M059J (cell line): ENCODE measurements around the gene CEP20. TPM values are rescaled to one million over a fixed set of nuclear protein-coding genes. Genes with fewer than 3 reads are reported as not detected.
"Not testable (repeated sequence)": the region's sequence is repeated elsewhere in the genome, so short reads cannot be mapped to it uniquely, and the experiment has no call there.

Experiments used
- DNase-seq: peaks from one replicate; pipeline ENCODE4 v3.0.0-alpha.2; 2012; ENCODE audit warnings: low read depth
- total RNA-seq: library from RNA; depleted of rRNA; stranded (reverse); fragments of >200 nt; shearing (Covaris generic); gene quantifications from 2 replicates; pipeline ENCODE4 v1.2.3, GENCODE V29; 2014

Gene CEP20
- total RNA-seq, 1 experiment from 2014 or later, result 116 TPM

- no peak for DNase-seq
Measured at GRCh38 chr16:15858921-15859668, 29.3 kb downstream of the CEP20 start.

GRCh38 chr16:15857724-15858560 is 30.5 kb downstream of the CEP20 start:
- peak; percentile 29 for DNase-seq

DNA sequence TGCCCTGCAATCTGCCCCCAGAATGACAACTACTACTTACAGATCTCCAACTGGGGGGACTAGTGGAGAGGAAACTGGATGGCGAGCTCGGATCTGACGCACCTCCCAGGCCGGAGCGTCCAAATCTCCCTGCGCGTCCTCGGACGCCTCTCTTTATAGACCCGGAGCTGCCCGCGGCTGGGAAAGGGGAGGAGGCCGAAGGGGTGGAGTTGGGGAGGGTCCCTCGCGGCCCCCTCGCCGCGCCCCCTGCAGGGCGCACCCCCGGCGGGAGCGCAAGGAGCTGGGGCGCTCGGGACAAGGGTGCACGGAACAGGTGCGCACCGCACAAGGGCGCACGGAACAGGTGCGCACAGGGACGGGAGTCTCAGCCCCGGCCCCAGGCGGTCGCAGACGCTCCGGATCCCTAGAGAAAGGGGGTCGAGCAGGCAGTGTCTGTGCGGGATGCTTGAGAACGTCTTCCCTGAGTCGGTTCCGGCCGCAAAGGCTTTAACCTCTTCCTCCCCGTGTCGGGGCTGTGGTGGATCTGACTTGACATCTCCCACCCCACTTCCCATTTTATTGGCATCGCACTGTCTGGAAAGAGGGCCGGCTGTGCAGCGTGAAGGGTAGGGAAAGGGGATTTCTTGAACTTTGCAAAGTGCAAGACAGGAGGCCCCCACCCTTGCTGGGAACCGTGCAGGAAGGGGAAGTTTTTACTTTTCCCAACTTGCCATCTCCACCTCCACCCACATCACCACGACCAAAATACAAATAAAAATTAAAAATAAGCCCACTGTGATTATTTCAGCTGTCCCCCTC is 31.3 kb downstream of the CEP20 start, which contains the start of gene MYH11:
MYH11 (minus strand) TSS at position 128 of the 798 bp plus-strand sequence. CDS start 18,776 bp downstream, outside the sequence.
- DNase-seq, result no peak

- no peak for DNase-seq
Measured at GRCh38 chr16:15856182-15856581, 32.2 kb downstream of the CEP20 start.

- no peak for DNase-seq
Measured at GRCh38 chr16:15855704-15856003, 32.7 kb downstream of the CEP20 start.

GRCh38 chr16:15854906-15855703 is 33.3 kb downstream of the CEP20 start:
- no peak for DNase-seq

GRCh38 chr16:15854061-15854460 is 34.3 kb downstream of the CEP20 start:
- DNase-seq, result no peak

DNA sequence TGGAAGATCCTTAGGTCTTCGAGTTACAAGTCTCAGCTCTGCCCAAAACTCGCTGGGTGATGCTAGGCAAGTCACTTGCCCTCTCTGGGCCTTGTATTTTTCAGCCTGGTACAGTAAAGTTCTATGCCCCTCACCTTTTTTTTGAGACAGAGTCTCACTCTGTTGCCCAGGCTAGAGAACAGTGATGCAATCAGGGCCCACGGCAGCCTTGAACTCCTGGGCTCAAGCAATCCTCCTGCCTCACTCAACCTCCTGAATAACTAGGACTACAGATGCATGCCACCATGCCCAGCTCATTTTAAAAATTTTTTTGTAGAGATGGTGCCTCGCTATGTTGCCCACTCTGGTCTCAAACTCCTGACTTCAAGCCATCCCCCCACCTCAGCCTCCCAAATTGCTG is 35.4 kb downstream of the CEP20 start:
- DNase-seq, result no peak

GRCh38 chr16:15850555-15850954 is 37.8 kb downstream of the CEP20 start:
- DNase-seq, result not testable (repeated sequence)

DNA sequence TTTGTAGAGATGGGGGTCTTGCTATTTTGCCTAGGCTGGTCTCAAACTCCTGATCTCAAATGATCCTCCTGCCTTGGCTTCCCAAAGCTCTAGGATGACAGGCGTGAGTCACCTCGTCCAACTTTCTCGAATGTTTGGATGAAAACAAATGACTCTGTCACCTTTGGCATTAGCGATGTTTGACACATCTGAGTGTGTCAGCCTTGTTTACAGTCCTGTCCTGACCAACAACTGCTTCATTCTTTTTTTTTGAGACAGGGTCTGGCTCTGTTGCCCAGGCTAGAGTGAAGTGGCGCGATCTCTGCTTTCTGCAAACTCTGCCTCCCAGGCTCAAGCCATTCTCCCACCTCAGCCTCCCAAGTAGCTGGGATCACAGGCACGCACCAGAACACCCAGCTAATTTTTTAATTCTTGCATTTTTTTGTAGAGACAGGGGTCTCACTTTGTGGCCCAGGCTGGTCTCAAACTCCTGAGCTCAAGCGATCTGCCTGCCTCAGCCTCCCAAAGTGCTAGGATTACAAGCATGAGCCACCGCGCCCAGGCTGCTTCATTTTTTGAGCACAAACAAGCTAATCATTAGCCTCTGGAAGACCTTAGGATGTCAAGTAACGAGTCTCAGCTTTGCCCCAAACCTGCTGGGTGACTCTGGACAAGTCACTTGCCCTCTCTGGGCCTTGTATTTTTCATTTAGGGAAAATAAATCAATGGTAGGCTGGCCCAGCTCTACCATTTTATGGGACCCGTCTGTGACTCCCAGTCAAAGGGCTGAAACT is 39.0 kb downstream of the CEP20 start:
- DNase-seq, result peak; percentile 61

DNA sequence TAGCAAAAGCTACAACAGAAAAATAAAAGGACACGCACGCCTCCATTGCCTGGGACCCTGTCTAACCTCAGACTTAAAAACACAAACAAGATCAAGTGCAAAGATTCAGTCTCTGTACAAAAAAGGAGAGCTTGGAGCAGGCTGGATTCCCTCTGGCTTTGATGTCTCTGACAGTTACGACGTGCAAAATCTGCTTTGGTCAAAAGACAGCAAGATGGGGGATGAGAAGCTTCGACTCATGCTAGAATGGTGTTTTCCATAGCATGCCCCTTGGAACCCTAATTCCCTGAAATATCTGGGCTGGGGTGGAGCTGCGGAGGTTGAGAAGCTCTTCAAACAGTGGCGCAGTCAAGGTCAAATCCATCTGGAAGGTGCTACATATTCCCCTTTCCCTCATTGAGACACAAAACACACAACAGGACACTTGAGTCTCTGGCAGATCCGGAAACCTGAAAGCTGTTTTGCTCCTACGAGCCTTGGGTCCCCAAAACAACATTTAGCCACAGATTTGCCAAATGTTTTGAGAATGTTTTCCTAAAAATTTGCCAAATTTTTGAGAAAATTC is 40.7 kb downstream of the CEP20 start:
- no peak for DNase-seq

DNA sequence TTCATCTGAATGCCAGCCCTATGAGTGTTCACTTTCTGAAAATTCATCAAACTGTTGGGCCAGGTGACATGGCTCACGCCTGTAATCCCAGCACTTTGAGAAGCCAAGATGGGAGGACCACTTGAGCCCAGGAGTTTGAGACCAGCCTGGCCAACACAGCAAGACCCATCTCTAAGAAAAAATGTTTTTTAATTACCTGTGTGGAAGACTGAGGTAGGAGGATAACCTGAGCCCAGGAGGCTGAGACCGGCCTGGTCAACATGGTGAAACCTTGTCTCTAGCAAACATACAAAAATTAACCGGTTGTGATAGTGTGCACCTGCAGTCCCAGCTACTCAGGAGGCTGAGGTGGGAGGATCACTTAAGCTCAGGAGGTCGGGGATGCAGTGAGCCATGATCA is 41.9 kb downstream of the CEP20 start:
- no peak for DNase-seq

- DNase-seq, result peak; percentile 13
Measured at GRCh38 chr16:15843635-15844279, 44.6 kb downstream of the CEP20 start.

- not testable (repeated sequence) for DNase-seq
Measured at GRCh38 chr16:15839204-15839603, 49.2 kb downstream of the CEP20 start.

DNA sequence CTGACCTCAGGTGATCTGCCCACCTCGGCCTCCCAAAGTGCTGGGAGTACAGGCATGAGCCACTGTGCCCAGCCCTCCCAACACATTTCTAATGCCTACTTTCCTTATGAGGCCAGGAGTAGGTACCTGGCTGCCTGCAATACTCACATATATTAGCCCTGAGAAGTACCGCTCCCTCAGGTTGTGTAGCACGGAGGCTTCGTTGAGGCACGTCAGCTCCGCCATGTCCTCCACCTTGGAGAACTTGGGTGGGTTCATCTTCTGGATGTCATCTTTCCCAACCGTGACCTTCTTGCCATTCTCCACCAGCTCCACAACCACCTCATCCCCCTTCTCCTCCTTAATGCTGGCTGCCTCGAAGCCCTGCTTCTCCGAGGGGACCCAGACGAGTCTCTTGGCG is 50.6 kb downstream of the CEP20 start:
- DNase-seq, result no peak

DNA sequence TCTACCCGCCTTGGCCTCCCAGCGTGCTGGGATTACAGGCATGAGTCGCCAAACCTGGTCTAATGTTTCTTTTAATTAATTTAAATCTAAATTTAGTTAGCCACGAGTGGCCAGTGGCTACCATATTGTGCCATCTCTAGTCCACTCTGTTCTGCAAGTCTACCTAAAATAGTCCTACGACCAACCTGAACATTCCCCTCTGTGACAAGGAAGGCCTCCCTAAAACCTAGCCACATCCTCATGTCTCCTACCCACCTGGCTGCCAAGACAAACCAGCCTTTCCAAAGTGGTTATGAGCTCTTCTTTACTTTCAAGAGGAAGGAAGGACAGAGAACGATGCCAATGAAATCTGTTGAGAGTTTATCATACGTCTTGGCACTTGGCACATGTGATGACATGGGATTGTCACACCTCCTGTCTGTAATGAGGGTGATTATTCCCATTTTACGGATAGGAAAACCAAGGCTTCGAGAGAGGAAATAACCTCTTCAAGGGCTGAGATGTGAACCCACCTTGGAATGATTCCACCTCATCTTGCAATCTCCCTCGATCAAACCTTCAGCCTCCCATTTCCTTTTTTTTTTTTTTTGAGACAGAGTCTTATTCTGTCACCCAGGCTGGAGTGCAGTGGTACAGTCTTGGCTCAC is 51.3 kb downstream of the CEP20 start:
- DNase-seq, result no peak

DNA sequence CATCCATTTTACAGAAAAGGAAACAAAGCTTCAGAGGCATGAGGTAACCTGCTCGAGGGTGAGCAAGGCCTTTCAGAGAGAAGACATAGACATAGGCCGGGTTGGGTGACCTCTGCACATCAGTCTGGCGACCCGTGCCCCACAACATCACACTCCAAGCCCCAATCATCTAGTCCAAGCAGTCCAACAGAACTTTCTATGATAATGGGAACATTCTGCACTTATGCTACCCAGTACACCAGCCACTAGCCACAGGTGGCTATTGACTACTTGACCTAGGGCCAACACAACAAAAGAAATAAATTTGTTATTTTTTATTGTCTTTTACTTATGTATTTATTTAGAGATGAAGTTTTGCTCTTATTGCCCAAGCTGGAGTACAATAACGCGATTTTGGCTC is 52.3 kb downstream of the CEP20 start:
- DNase-seq, result no peak

GRCh38 chr16:15835136-15835878 is 53.1 kb downstream of the CEP20 start:
- DNase-seq, result no peak

DNA sequence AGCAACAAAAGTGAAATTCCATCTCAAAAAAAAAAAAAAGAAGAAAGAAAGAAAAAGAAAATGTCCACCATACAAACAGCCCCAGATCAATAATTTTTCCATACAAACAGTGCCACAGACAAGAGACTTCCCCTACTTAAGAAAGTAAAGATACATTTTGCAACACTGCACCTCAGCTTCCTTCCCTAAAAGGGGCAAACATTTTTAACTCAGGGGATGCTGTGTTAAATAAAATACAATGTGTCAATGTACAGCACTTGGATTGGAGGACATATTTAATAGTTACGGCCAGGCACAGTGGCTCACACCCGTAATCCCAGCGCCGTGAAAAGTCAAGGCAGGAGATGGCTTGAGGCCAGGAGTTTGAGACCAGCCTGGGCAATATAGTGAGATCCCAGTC is 53.9 kb downstream of the CEP20 start:
- DNase-seq, result no peak
